HG03095 (cell line): ENCODE data around the gene ADGRF4.

Experiments
- ATAC-seq: cut with Tn5 transposase; IDR thresholded peaks from one replicate; pipeline ENCODE4 v1.9.1; 2021; ENCODE audit warnings: moderate library complexity; ENCODE audit not compliant: unreplicated experiment

ADGRF4 gene

GRCh38 chr6:47698342-47698787 lies at the start of gene ADGRF4:
Gene ADGRF4, plus strand, starts transcription at chr6:47698580. Its CDS starts 8,666 bp downstream, at chr6:47707246.
- no peak for ATAC-seq

GRCh38 chr6:47650553-47651432 lies 47.6 kb upstream of the ADGRF4 start:
- ATAC-seq = no peak

- ATAC-seq = no peak
Measured at GRCh38 chr6:47651505-47651944, 46.9 kb upstream of the ADGRF4 start.

GRCh38 chr6:47653706-47654105 lies 44.7 kb upstream of the ADGRF4 start:
- ATAC-seq = no peak

GRCh38 chr6:47654255-47654654 lies 44.1 kb upstream of the ADGRF4 start:
- ATAC-seq = no peak

- ATAC-seq = no peak
Measured at GRCh38 chr6:47655719-47656595, 42.4 kb upstream of the ADGRF4 start.

- no peak for ATAC-seq
Measured at GRCh38 chr6:47661960-47662359, 36.4 kb upstream of the ADGRF4 start.

GRCh38 chr6:47663462-47664216 lies 34.7 kb upstream of the ADGRF4 start:
- no peak for ATAC-seq

GRCh38 chr6:47665112-47665511 lies 33.3 kb upstream of the ADGRF4 start:
- ATAC-seq = no peak

GRCh38 chr6:47669684-47670513 lies 28.5 kb upstream of the ADGRF4 start:
- no peak for ATAC-seq

- ATAC-seq = no peak
Measured at GRCh38 chr6:47670851-47671250, 27.5 kb upstream of the ADGRF4 start.

- no peak for ATAC-seq
Measured at GRCh38 chr6:47671777-47672176, 26.6 kb upstream of the ADGRF4 start.

- ATAC-seq = no peak
Measured at GRCh38 chr6:47672816-47673215, 25.6 kb upstream of the ADGRF4 start.

- ATAC-seq = no peak
Measured at GRCh38 chr6:47674673-47675072, 23.7 kb upstream of the ADGRF4 start.

- ATAC-seq = no peak
Measured at GRCh38 chr6:47677381-47678100, 20.8 kb upstream of the ADGRF4 start.

GRCh38 chr6:47678739-47679138 lies 19.6 kb upstream of the ADGRF4 start:
- no peak for ATAC-seq

- ATAC-seq = no peak
Measured at GRCh38 chr6:47679322-47679906, 19.0 kb upstream of the ADGRF4 start.

GRCh38 chr6:47680051-47680450 lies 18.3 kb upstream of the ADGRF4 start:
- ATAC-seq = no peak

GRCh38 chr6:47680724-47681123 lies 17.7 kb upstream of the ADGRF4 start:
- ATAC-seq = no peak
